COLO668 (cell line): ENCODE results near the gene AGT.

Source experiments
- DNase-seq: peaks from one replicate; lab custom pipeline; 2025; ENCODE audit not compliant: unreplicated experiment; lab: John Stamatoyannopoulos, UW

The AGT gene

DNA sequence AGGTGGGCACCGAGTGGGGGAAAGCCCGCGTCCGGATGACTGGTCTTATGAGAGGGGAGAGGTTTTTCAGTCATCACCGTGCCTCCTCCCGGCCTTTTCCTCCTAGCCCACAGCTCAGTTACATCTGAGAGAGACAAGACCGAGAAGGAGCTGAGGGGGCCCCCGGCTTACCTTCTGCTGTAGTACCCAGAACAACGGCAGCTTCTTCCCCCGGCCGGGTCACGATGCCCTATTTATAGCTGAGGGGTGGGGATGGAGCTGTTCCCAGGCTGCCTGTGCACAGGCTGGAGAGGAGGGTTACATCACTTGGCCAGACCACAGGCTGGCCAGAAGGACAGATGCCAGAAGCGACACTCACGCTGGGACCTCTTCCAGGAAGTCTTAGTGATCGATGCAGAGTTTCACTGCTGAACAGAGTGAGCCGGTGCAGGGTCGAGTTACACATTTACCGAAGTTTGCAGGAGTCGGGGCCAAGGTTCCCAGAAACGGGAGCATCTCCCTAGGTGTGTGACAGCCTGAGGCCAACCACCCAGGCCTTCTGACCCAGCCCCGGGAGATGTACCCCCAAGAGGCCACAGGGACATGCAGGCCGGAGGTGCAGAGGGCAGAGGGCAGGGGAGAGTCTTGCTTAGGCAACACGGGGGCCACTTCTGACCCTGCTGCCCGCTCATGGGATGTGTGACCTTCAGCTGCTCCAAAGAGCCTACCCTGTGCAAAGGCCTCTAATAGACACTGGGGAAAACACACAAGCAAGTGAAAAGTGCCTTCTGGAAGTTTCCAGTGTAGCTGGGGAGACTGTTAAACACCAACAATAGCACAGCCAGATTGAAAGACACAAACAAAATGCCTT lies at the start of gene AGT:
AGT (minus strand) TSS at position 208 of the 850 bp plus-strand sequence. CDS start 3,299 bp downstream, outside the sequence.
- DNase-seq: peak; percentile 54

DNA sequence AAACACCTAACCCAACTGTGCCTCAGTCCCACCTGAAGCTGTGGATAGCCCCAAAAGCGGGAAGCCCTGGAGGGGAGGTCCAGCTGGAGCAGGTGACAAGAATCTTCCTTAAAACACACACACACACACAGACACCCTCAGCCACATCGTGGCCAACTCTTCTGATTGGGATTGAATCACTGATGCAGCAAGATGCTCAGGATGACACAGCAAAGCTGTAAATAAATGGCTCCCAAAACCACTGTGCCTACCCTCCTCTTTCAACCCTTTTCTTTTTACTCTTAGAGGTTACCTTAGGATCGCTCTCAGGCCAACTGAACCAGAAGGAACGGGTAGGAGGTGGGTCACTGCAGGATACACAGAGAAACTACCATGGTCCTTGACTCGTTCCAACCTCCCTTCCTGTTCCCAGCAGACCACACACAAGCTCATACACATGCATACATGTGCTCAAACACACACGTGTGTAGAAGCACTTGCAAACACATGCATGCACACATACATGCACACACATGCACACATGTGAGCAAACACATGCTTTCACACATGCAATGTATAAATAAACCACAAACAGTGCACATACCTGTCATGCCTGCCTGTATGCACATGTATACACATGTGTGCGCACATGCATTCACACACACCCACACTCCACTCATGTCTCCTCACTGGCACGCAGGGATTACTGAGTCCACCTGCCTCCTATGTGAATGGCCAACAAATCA lies 47.7 kb upstream of the AGT start:
- DNase-seq: no peak

DNA sequence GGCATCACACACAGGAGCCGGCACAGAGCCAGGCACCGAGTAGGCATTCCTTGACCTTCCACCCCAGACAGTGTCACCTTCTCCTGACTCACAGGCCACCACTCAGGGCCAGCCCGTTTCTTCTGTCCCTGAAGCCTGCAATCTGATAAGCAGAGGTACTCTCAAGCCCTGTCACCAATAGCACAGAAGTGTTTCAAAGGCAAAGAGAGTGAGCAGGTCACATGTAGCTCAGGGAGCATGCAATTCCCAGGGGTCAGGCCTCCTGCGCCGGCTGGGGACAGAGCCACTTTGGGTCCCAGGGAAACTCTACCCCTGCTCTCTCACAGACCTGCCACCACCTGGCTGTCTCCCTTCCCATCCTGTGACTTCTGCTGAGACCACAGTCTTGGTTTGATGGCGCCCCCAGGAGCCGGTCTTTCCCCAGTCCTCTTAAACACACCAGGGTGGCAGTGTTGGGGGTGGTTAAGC lies 46.5 kb upstream of the AGT start:
- peak; percentile 54 for DNase-seq

GRCh38 chr1:230759369-230760065 lies 45.6 kb upstream of the AGT start:
- no peak for DNase-seq

DNA sequence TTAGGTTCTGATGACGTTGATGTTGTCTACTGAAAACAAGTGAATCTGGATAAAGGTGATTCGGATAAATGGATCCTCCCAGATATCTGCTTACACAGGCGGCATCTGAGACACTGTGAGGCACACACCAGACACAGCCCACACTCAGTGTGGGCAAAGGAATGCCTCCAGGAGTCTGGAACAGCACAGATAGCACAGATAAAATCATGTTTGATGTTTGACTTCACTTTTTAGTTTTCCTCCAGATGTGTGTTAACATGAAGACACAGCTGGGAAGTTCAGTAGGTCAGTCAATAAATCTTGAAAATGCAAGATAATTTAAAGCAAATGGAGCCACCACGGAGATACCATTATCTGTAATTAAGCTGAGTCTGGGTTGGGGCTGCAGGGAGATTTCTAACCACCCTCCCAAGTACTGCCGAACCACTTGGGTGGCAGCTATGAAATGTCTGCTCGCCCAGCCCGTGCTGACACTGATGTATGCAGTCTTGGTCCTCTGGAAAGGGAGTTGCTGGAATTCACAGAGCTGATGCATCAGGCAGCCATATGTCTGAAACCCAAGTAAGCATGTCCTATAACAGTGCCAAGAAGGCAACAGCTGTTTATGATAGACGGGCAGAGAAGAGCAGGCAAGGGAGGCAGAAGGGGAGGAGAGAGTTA lies 44.9 kb upstream of the AGT start:
- no peak for DNase-seq

- DNase-seq: no peak
Measured at GRCh38 chr1:230757856-230758708, 44.2 kb upstream of the AGT start.

DNA sequence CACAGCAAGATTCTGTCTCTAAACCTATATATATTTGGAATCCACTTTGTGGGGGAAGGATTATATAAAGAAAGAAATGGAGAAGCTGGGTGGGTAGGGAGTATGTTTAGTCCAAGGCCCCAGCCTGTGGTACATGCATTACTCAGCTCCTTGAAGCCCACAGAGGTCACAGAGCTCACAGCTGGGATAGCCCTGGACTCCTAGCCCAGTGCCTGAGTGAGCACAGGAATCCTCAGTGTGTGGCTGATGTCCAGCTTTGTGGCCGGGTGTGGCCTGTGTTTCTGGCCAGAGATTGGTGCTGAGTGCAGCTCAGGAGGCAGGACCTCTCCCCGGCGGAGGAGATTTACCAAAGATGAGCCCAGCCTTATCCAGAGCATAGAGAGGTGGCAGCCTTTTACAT lies 40.9 kb upstream of the AGT start:
- no peak for DNase-seq

GRCh38 chr1:230753586-230754251 lies 39.8 kb upstream of the AGT start:
- DNase-seq: peak; percentile 89

- DNase-seq: peak; percentile 46
Measured at GRCh38 chr1:230753191-230753585, 39.3 kb upstream of the AGT start.

DNA sequence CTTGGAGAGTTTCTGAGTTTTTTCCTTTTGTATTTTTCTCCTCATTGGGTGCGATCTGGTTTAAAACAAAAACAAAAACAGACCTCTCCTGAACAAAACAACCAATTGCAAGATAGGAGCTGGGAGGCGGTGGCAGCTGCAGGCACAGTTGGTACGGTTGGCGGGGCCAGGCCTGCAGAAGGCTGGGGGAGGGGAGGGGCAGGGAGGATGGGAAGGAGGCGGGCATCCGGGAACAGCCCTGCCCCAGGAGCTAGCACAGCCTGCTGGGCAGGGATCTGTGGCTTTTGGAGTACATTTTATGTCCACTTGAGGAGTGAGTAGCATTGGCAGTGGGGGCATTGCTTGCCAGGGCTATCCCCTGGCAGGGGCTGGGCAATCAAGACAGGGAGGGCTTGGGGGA lies 38.5 kb upstream of the AGT start:
- DNase-seq: peak; percentile 96

DNA sequence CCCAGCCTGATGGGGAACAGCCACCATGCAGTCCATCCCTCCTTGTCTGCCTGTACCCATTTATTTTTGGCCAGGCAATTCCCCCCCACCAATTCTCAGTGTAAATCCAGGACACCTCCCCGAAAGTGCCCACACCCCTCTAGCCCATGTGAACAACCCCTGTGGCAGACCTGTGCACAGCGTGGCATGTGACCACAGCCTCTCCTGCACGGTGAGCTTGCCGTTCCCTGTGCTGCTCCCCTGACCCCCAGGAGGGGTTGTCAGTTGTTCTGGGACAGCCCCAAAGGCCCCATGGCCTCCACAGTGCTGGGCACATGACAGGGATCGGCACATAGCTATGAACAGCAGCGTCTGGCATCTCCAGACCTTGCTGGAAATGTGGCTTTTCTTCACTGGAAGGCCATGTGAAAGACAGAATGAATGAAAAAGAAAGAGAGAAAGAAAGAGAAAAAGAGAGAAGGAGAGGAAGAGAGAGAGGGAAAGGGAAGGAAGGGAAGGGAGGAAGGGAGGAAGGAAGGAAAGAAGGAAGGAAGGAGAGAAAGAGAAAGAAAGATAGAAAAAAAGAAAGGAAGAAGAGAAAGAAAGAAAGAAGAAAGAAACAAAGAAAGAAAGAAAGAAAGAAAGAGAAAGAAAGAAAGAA lies 37.2 kb upstream of the AGT start:
- peak; percentile 55 for DNase-seq

DNA sequence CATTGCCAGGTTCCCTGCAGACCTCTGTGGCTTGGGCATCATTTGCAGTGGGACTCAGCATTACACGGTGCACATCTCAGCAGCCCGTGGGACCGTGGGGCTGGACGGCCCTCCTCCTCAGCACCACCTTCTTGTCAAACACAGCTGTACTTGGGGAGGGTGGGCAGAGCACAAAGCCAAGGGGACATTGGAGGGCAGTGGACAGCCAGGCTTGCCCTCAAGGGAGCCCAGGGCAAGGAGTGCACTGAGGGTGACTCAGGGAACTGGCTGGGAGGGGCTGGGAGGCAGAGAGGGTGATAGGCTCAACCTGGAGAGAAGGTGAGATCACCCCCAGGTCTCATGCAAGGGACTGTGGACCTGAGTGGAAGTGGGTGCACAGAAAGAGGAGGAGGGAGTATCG lies 36.7 kb upstream of the AGT start:
- peak; percentile 55 for DNase-seq

DNA sequence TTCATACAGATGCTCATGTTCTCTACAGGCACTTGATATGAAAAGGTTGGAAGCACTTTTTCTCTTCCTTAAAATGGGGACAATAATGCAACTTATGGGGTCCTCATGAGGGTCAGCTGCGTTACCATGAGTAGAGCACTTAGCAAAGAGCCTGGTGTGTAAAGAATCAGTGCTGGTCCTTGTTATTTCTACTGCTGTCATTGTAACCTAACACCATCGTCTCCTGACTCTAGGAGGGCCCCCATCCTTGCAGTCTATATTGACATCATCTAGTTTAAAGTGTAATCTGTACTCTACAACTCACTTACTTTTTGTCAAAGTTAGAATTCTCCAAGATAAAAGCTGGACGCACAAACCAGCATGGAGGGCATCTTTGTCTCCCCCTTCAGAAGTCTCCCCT lies 35.7 kb upstream of the AGT start:
- DNase-seq: no peak

- DNase-seq: no peak
Measured at GRCh38 chr1:230749150-230749549, 35.2 kb upstream of the AGT start.

- peak; percentile 45 for DNase-seq
Measured at GRCh38 chr1:230747890-230748800, 34.2 kb upstream of the AGT start.

DNA sequence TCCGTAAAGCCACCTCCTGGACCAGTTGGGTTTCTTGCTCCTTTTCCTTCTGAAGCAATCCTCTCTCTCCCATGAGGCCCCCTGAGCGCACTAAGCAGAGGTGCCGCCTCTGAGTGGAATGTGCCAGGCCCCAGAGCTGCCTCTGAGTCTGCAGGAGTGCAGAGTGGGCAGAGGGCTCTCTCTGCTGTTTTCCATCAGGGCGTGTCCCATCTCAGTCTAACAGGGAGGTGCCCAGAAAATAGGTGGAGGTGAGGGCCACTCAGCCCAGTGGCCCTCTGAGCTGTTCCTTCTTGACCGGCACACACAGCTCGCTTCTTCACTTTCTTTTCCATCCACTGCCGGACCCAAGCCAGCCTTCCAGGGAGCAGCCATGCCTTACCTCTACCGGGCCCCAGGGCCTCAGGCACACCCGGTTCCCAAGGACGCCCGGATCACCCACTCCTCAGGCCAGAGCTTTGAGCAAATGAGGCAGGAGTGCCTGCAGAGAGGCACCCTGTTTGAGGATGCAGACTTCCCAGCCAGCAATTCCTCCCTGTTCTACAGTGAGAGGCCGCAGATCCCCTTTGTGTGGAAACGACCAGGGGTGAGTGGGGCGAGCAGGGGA lies 33.3 kb upstream of the AGT start, which contains the start of gene CAPN9:
CAPN9 (plus strand) TSS at position 262 of the 604 bp plus-strand sequence; CDS start at position 371, 109 bp downstream.
- no peak for DNase-seq

- DNase-seq: no peak
Measured at GRCh38 chr1:230746617-230747016, 32.7 kb upstream of the AGT start.
